Spleen (tissue), 11 donors: Measurements from ENCODE around the gene PIGV. TPM values are rescaled to one million over a fixed set of nuclear protein-coding genes. Genes with fewer than 3 reads are reported as not detected.

Experiments
- DNase-seq: peaks from one replicate; pipeline ENCODE4 v3.0.0-alpha.2; 2020
- H3K27ac ChIP-seq, 8 donors: fragments of 200-600 bp; sonication (generic) in 7 of 8; 1 replicate in 4 of 8; 2 replicates in 4 of 8; pipeline versions ENCODE4 v1.5.0 to v1.8.0; 2016 to 2021; ENCODE audit warnings: inconsistent platforms in 4 of 8, mild to moderate bottlenecking in 4 of 8, moderate library complexity in 1 of 8
- H3K27me3 ChIP-seq, 7 donors: fragments of 200-600 bp; sonication (generic) in 6 of 7; replicated peaks in 1 of 7; 1 replicate in 4 of 7; 2 replicates in 3 of 7; pipeline versions ENCODE4 v1.5.0 to v1.8.0; 2016 to 2021; ENCODE audit warnings: inconsistent platforms in 3 of 7, mild to moderate bottlenecking in 1 of 7
- H3K36me3 ChIP-seq, 6 donors: fragments of 200-600 bp; sonication (generic) in 5 of 6; 1 replicate in 4 of 6; 2 replicates in 2 of 6; pipeline versions ENCODE4 v1.5.0 to v1.8.0; 2016 to 2021; ENCODE audit warnings: inconsistent platforms in 2 of 6
- H3K4me1 ChIP-seq, 6 donors: fragments of 200-600 bp; sonication (generic) in 5 of 6; 1 replicate in 3 of 6; 2 replicates in 3 of 6; pipeline versions ENCODE4 v1.5.0 to v1.8.0; 2016 to 2021; ENCODE audit warnings: inconsistent platforms in 3 of 6
- H3K4me3 ChIP-seq, 8 donors: fragments of 200-600 bp; sonication (generic) in 7 of 8; 1 replicate in 4 of 8; 2 replicates in 4 of 8; pipeline versions ENCODE4 v1.5.0 to v1.8.0; 2016 to 2021; ENCODE audit warnings: inconsistent platforms in 4 of 8, mild to moderate bottlenecking in 4 of 8, moderate library complexity in 2 of 8
- H3K9me3 ChIP-seq, 8 donors: fragments of 200-600 bp; sonication (generic) in 7 of 8; 1 replicate in 4 of 8; 2 replicates in 4 of 8; pipeline versions ENCODE4 v1.5.0 to v1.8.0; 2016 to 2021; ENCODE audit warnings: inconsistent platforms in 4 of 8
- CTCF ChIP-seq, 11 experiments: fragments of 200-600 bp in 7 of 11; fragments of 450-650 bp in 4 of 11; sonication (generic) in 4 of 11; IDR thresholded peaks in 8 of 11; conservative IDR thresholded peaks in 3 of 11; 1 replicate in 7 of 11; 2 replicates in 4 of 11; pipeline versions ENCODE4 v1.4.0 to v1.8.0; 2016 to 2021; ENCODE audit warnings: antibody characterized with exemption in 11 of 11, inconsistent platforms in 4 of 11, mild to moderate bottlenecking in 1 of 11
- POLR2A ChIP-seq, 3 donors: fragments of 450-650 bp; IDR thresholded peaks; one replicate each; pipeline ENCODE4 v1.5.1; 2017; ENCODE audit warnings: antibody characterized with exemption in 3 of 3, mild to moderate bottlenecking in 1 of 3
- POLR2AphosphoS5 ChIP-seq, 3 donors: sonication (generic); formaldehyde crosslinking; IDR thresholded peaks; one replicate each; pipeline ENCODE4 v1.5.1; 2017; ENCODE audit warnings: antibody characterized with exemption in 3 of 3
- WGBS, 5 donors: extraction: QIAGEN DNeasy Blood & Tissue Kit in 3 of 5; methylation state at CpG; one replicate each; pipeline versions ENCODE4 v1.1.5 to v1.1.7; 2013 to 2018; 5-methylcytosine and 5-hydroxymethylcytosine counted together
- intact Hi-C: fragments of 100-400 bp; cut with DNase I; formaldehyde crosslinking; loops from one replicate; pipeline ENCODE4 v1.15.0; 2023; ENCODE audit warnings: low total_unique reads
- polyA plus RNA-seq, 3 donors: library from polyadenylated mRNA; stranded (reverse); fragments of 200-250 nt; gene quantifications; one replicate each; pipeline ENCODE4 v1.2.1, GENCODE V29; 2013
- total RNA-seq, 7 donors: library from RNA; depleted of rRNA in 3 of 7; stranded (reverse); fragments of >200 nt in 3 of 7; fragmentation: NEBNext Ultra II Directional in 4 of 7; extraction: Animal tissue kit (Norgen Biotek cat#: 25700) in 4 of 7; gene quantifications; one replicate each; pipeline versions ENCODE4 v1.1.0 to v1.2.1, GENCODE V29; 2016 to 2021
- donor health status: healthy with polysubstance abuse.
- donor health status: DM: no; HTN: no; CAD: no; lungs with moderate emphysema.
- donor health status: DM: no; HTN: no; CAD: no.
- donor health status: Bipolar disorder and iron deficiency.
- donor health status: healthy.
- donor health status: DM: no; HTN: no; CAD: no.
- donor health status: DM: yes; HTN: yes; CAD: no.

The PIGV gene
- total and polyA plus RNA-seq, 10 donors, result 4.8 to 21.8 (median 10.3) TPM

- H3K36me3 ChIP-seq, result peaks cover 0 to 100% (median 61%) of the 10 kb centered on the region in 6 donors
- no peaks in the 10 kb centered on the region for H3K9me3 ChIP-seq
- H3K4me3 ChIP-seq, result no peak overlapping the region
- peak overlapping the region in 1 of 8 donors; percentile 26 for H3K27ac ChIP-seq
- no peak for DNase-seq
- peaks cover 0 to 45% (median 16%) of the 10 kb centered on the region in 6 donors for H3K4me1 ChIP-seq
- intact Hi-C loops, result no loop called here
- TF ChIP-seq POLR2AphosphoS5 (IDR thresholded peaks at IDR 0.05) (no peak), POLR2A (IDR thresholded peaks at IDR 0.05) (no peak), CTCF (IDR thresholded peaks at IDR 0.05 in 8 of 11, conservative IDR thresholded peaks at IDR 0.05 in 3 of 11) (no peak)
- no peaks in the 10 kb centered on the region for H3K27me3 ChIP-seq
These were observed 28.2 kb upstream of the PIGV start for GRCh38 chr1:26759531-26759930.

- WGBS, 5 donors, result 60 to 77% (median 64%) methylated on average over 3 of the region's 3 CpGs
- intact Hi-C loops, result no loop called here
- H3K27me3 ChIP-seq, result no peaks in the 10 kb centered on the region
- no peak for DNase-seq
- TF ChIP-seq CTCF (IDR thresholded peaks at IDR 0.05 in 8 of 11, conservative IDR thresholded peaks at IDR 0.05 in 3 of 11), result peak in 1 of 11 experiments; percentile 12
- no peak for TF ChIP-seq POLR2AphosphoS5 (IDR thresholded peaks at IDR 0.05)
- H3K9me3 ChIP-seq, result no peaks in the 10 kb centered on the region
- peaks cover 0 to 28% (median 10%) of the 10 kb centered on the region in 6 donors for H3K4me1 ChIP-seq
- H3K4me3 ChIP-seq, result no peak overlapping the region
- peaks cover 0 to 100% (median 73%) of the 10 kb centered on the region in 6 donors for H3K36me3 ChIP-seq
- H3K27ac ChIP-seq, result no peak overlapping the region
These were observed 26.5 kb upstream of the PIGV start for GRCh38 chr1:26761217-26761616.

- H3K4me3 ChIP-seq, result no peak overlapping the region
- no peak for DNase-seq
- peak overlapping the region in 4 of 8 donors; percentile 10 to 62 (median 34) for H3K27ac ChIP-seq
- peaks cover 2 to 100% (median 97%) of the 10 kb centered on the region in 6 donors for H3K36me3 ChIP-seq
- whole genome bisulfite sequencing, 5 donors, result 74 to 82% (median 81%) methylated on average over 4 of the region's 4 CpGs
- H3K4me1 ChIP-seq, result peaks cover 19 to 48% (median 33%) of the 10 kb centered on the region in 6 donors
- H3K27me3 ChIP-seq, result no peaks in the 10 kb centered on the region
- intact Hi-C loops, result no loop called here
- H3K9me3 ChIP-seq, result no peaks in the 10 kb centered on the region
- TF ChIP-seq POLR2A (IDR thresholded peaks at IDR 0.05) (no peak), CTCF (IDR thresholded peaks at IDR 0.05 in 8 of 11, conservative IDR thresholded peaks at IDR 0.05 in 3 of 11) (no peak), POLR2AphosphoS5 (IDR thresholded peaks at IDR 0.05) (no peak)
These were observed 20.0 kb upstream of the PIGV start for GRCh38 chr1:26767714-26768113.

- no peak overlapping the region for H3K4me3 ChIP-seq
- H3K36me3 ChIP-seq, result peaks cover 2 to 100% (median 97%) of the 10 kb centered on the region in 6 donors
- H3K4me1 ChIP-seq, result peaks cover 19 to 48% (median 33%) of the 10 kb centered on the region in 6 donors
- 38 to 51% (median 41%) methylated on average over 3 of the region's 3 CpGs for WGBS, 5 donors
- H3K9me3 ChIP-seq, result no peaks in the 10 kb centered on the region
- intact Hi-C loops, result no loop called here
- peak overlapping the region in 5 of 8 donors; percentile 5 to 62 (median 20) for H3K27ac ChIP-seq
- TF ChIP-seq CTCF (IDR thresholded peaks at IDR 0.05 in 8 of 11, conservative IDR thresholded peaks at IDR 0.05 in 3 of 11), result no peak
- TF ChIP-seq POLR2AphosphoS5 (IDR thresholded peaks at IDR 0.05), result peak in 1 of 3 donors; percentile 5
- DNase-seq, result no peak
- H3K27me3 ChIP-seq, result no peaks in the 10 kb centered on the region
These were observed 19.0 kb upstream of the PIGV start for GRCh38 chr1:26768755-26769154.
